Stimulated activated CD8-positive, alpha-beta memory T cell treated with anti-CD3 and anti-CD28 coated beads, Interleukin-12 subunit alpha, Interleukin-12 subunit beta, amount 100 ng/mL, for 24 hours (primary cell): ENCODE measurements around the gene SLX4IP.

Experiments used
- DNase-seq: peaks from one replicate; pipeline ENCODE4 v3.0.0-alpha.2; 2020; ENCODE audit errors: extremely low read depth

Gene SLX4IP

GRCh38 chr20:10633718-10634117 lies 198.6 kb downstream of the SLX4IP start:
- no peak for DNase-seq

GRCh38 chr20:10634211-10634610 lies 199.1 kb downstream of the SLX4IP start:
- no peak for DNase-seq

GRCh38 chr20:10634683-10635411 lies 199.7 kb downstream of the SLX4IP start:
- DNase-seq: no peak

GRCh38 chr20:10635476-10636208 lies 200.5 kb downstream of the SLX4IP start:
- no peak for DNase-seq

GRCh38 chr20:10636326-10636818 lies 201.3 kb downstream of the SLX4IP start:
- DNase-seq: no peak

- DNase-seq: no peak
These were observed 202.0 kb downstream of the SLX4IP start for GRCh38 chr20:10637031-10637559.

- no peak for DNase-seq
These were observed 202.5 kb downstream of the SLX4IP start for GRCh38 chr20:10637563-10637962.

GRCh38 chr20:10639077-10639736 lies 204.1 kb downstream of the SLX4IP start:
- no peak for DNase-seq

GRCh38 chr20:10639737-10640556 lies 204.8 kb downstream of the SLX4IP start:
- DNase-seq: no peak

GRCh38 chr20:10640897-10641296 lies 205.8 kb downstream of the SLX4IP start:
- DNase-seq: no peak

- no peak for DNase-seq
These were observed 206.4 kb downstream of the SLX4IP start for GRCh38 chr20:10641467-10641866.

GRCh38 chr20:10641893-10642292 lies 206.8 kb downstream of the SLX4IP start:
- DNase-seq: no peak

- no peak for DNase-seq
These were observed 207.9 kb downstream of the SLX4IP start for GRCh38 chr20:10642856-10643559.

GRCh38 chr20:10643560-10643873 lies 208.4 kb downstream of the SLX4IP start:
- no peak for DNase-seq

GRCh38 chr20:10644458-10645204 lies 209.5 kb downstream of the SLX4IP start:
- DNase-seq: no peak

GRCh38 chr20:10645205-10645570 lies 210.1 kb downstream of the SLX4IP start:
- DNase-seq: no peak

GRCh38 chr20:10646006-10646405 lies 210.9 kb downstream of the SLX4IP start:
- DNase-seq: no peak

GRCh38 chr20:10646886-10647420 lies 211.8 kb downstream of the SLX4IP start:
- no peak for DNase-seq

GRCh38 chr20:10647471-10647870 lies 212.4 kb downstream of the SLX4IP start:
- DNase-seq: no peak

- DNase-seq: no peak
These were observed 212.8 kb downstream of the SLX4IP start for GRCh38 chr20:10647909-10648308.
